Fibroblast of pulmonary artery (primary cell): ENCODE measurements around the gene AXL.

Source experiments
- DNase-seq: peaks from one replicate; pipeline ENCODE4 v3.0.0-alpha.2; 2010; ENCODE audit warnings: low read depth
- H3K4me3 ChIP-seq: replicated peaks from 2 replicates; pipeline ENCODE4 v1.5.1; 2011; ENCODE audit warnings: low read depth, mild to moderate bottlenecking, control low read depth, low read length, moderate library complexity
- TF ChIP-seq, protein P1 (sequence below): IDR thresholded peaks from 2 replicates; pipeline ENCODE4 v1.5.1; 2011; ENCODE audit warnings: mild to moderate bottlenecking, control low read depth, low read length, inconsistent platforms; ENCODE audit errors: missing control alignments

The AXL gene

DNA sequence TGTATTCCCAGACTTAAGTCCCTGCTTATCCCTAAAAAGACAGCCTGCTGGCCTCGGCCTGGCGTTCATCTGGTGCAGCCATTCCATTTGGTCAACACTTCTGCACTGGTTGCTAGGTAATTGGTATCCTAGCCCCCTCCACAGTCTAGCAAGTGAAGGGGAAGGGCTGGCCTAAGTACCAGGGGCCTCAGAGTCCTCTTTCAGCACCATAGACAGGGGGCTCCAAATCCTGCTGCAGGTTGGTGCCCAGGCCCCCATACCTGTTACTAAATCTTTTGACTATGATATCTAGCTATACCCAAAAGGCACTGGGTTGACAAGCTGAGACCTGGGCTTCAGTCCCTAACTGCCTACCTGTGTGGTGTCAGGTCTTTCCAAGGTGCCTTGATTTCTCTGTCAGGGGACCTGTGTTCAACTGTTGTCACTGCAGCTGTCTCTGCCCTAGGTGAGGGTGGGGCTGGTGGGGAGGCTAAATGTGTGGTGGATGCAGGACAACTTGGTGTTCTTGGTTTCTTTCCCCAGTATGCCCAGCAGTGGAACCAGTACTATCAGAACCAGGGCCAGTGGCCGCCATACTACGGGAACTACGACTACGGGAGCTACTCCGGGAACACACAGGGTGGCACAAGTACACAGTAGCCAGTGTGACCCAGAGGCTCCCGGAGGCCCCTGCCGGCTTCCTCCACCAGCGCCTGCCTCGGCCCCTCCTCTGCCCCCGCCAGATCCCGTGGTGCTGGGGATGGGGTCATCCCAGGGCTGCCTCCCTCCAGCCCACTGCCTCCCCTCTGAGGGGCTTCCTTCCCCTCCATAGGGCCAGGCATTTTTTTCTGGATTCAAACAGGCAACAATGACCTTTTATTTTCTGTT is 87.1 kb downstream of the AXL start:
- no peak overlapping the region for H3K4me3 ChIP-seq
- DNase-seq: no peak
- TF ChIP-seq, protein P1, sequence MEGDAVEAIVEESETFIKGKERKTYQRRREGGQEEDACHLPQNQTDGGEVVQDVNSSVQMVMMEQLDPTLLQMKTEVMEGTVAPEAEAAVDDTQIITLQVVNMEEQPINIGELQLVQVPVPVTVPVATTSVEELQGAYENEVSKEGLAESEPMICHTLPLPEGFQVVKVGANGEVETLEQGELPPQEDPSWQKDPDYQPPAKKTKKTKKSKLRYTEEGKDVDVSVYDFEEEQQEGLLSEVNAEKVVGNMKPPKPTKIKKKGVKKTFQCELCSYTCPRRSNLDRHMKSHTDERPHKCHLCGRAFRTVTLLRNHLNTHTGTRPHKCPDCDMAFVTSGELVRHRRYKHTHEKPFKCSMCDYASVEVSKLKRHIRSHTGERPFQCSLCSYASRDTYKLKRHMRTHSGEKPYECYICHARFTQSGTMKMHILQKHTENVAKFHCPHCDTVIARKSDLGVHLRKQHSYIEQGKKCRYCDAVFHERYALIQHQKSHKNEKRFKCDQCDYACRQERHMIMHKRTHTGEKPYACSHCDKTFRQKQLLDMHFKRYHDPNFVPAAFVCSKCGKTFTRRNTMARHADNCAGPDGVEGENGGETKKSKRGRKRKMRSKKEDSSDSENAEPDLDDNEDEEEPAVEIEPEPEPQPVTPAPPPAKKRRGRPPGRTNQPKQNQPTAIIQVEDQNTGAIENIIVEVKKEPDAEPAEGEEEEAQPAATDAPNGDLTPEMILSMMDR: no peak

DNA sequence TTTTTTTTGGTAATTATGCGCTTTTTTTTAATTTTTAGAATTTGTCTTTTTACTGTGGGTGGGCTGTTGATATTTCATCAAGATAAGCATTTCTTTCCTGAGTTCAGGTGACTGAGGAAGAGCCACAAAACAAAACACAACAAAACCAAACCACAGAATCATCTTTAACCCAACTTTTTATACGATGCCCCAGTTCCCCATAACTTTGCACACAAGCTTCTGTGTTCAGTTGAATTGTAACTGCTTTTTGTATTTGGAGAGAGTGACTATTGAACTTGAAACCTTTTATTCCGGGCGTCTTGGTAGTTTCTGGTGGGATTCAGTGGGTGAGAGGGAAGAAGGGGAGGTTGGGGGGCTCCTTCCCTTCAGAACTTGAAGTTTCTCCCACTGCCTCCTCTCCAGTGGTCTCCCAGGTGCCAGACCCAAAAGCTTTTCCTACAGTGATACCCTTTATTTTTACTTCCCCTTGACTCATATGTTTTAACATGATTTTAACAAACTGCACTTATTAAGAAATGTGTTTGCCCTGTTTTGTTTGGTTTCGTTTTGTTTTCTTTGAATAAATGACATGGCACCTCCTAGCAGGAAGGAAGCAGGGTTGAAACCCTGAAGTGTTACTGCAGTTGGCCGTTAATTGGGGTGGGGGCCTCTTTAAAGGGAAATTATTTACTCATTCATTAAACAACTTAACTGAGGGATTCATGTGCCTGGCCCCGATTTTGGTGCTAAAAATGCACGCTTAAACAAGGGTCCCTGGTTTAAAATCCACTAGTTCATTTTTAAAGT is 88.3 kb downstream of the AXL start:
- TF ChIP-seq, protein P1: no peak
- no peak for DNase-seq
- H3K4me3 ChIP-seq: no peak overlapping the region

DNA sequence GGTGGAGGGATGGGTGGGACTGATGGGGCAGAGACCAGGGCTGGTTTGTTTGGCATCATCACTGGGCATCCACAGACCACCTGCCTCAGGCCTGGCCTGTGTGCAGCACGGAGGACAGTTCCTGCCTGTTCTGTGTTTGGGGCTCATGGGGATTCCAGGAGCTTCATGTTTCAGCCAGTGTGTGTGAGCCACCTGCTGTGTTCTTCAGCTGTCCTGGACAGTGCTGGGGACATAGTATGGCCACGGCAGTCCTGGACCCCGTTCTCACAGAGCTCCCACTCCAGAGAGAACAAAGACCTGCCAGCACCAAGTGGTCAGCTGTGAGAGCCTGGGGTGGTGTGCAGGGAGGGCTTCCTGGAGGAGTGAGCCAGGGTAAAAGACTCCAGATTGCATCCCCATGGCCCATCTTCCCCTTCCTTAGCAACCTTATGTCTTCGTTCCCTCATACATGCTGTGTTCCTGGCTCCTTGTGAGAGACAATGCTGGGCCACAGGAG is 89.0 kb downstream of the AXL start:
- no peak overlapping the region for H3K4me3 ChIP-seq
- TF ChIP-seq, protein P1: no peak
- DNase-seq: no peak

DNA sequence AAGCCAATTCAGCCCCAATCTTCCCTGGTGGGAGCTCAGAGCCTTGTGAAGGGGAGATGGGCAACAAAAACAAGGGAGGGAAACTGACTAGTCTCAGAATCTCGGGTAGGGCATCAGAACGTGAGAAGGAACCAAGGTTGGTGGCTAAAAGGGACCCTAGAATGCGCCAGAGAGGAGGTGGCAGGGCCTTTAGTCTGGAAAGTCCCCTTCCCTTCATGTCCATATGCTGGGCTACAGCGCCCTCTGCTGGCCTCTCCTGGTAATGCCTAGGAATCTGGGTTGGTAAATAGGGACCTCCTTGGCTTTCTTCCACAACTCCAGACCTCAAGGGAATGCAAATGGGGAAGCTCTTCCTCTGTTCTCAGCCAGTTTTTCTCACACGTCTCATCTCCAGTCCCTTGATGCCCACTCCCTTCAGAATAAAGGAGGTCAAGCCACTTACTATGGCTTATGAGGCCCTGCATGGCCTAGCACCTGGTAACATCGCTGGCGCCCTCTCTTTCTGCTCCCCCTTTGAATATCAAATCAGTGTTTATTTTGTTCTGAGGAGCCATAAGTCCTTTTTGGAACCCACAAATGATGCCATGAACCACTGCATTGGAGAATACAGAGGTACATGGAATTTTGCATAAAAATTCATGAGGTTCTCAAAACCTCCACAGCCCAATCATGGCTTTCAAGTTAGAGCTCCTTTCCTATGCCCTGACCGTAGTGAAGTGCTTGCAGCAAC is 89.6 kb downstream of the AXL start:
- TF ChIP-seq, protein P1: peak; percentile 98
- peak overlapping the region; percentile 96 for H3K4me3 ChIP-seq
- DNase-seq: peak; percentile 92

DNA sequence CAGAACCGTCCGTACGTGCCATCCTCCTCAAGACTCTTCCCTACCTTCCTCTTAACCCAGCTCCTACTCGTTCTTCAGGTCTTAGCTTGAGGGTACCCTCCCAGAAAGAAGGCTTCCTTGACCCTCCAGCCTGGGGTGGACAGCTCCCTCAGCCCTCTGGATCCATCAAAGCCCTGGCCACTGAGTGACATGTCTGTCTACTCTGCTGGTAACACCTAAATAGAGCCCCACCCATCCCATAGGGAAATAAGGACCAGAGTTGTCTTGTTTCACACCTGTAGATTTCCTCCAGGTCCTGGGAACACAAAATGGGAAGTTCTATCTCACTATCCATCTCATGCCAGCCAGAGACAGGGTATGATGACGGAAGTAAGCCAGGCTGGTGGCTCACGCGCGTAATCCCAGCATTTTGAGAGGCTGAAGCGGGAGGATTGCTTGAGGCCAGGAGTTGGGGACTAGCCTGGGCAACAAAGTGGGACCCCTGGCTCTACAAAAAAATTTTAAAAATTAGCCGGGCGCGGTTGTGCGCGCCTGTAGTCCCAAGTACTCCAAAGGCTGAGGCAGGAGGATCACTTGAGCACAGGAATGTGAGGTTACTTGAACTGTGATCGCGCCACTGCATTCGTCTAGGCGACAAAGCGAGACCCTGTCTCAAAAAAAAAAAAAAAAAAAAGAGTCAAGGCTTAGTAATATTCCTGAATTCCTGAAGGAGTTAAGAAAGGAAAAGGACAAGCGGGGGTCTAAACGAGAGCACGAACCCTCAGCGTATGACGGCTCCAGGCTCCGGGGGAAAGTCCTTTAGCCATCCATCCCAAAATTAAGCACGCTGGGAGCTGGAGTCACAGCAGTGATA is 90.4 kb downstream of the AXL start:
- DNase-seq: no peak

More for the DNA sequence above, 90.4 kb downstream of the AXL start:
- TF ChIP-seq, protein P1: no peak
- H3K4me3 ChIP-seq: peak overlapping the region; percentile 96
